Daoy (cell line): ENCODE data around the gene MACF1. TPM values are rescaled to one million over a fixed set of nuclear protein-coding genes. Genes with fewer than 3 reads are reported as not detected.

ENCODE experiments used
- total RNA-seq: library from RNA; depleted of rRNA; stranded (reverse); fragments of >200 nt; shearing (Covaris generic); gene quantifications from 2 replicates; pipeline ENCODE4 v1.2.3, GENCODE V29; 2014; rRNA removed

MACF1 gene
- total RNA-seq, 1 experiment from 2014 or later, result 117 TPM

Other genes with a start within 250 kb of the MACF1 start
- 66.7 and 75.8 TPM in 2 replicates for gene AKIRIN1, start 213.4 kb upstream of the MACF1 start, total RNA-seq
- 1,230 and 1,593 TPM in 2 replicates for gene NDUFS5, start 178.3 kb upstream of the MACF1 start, total RNA-seq